CD4-positive, alpha-beta T cell treated with Interferon alpha-2 for 1 hour (primary cell): ENCODE results near the gene CAV1.
A peak's percentile ranks its signal among the peaks of the same experiment; 100 is the strongest.

Experiments
- DNase-seq, 2 donors: peaks; one replicate each; pipeline ENCODE4 v3.0.0-alpha.2; 2020 to 2022

The CAV1 gene

DNA sequence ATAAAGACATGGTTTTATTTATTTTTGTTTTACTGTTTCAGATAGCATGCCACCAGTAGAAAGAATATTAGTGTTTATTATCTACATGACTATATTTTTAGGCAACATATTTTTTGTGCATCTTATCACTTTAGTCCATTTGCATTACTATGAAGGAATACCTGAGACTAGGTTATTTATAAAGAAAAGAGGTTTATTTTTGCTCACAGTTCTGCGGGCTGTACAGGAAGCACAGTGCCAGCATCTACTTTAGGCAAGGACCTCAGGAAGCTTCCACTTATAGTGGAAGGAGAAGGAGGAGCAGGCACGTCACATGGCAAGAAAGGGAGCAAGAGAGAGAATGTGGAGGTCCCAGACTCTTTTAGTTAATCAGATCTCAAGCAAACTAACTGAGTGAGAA, 19.6 kb upstream of the CAV1 start:
- no peak for DNase-seq

DNA sequence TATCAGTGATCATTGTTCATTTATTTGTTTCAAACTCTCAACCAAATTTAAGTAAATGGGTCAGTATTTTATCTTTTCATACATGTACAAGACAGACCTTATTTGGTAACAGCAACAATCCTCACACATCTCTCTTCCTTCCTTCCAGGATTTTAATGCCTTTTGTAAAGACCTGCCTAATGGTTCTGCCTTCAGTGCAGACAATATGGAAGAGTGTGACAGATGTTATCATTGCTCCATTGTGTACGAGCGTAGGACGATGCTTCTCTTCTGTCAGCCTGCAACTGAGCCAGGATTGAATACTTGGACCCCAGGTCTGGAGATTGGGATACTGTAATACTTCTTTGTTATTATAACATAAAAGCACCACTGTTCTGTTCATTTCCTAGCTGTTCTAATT, 19.0 kb upstream of the CAV1 start:
- no peak for DNase-seq

DNA sequence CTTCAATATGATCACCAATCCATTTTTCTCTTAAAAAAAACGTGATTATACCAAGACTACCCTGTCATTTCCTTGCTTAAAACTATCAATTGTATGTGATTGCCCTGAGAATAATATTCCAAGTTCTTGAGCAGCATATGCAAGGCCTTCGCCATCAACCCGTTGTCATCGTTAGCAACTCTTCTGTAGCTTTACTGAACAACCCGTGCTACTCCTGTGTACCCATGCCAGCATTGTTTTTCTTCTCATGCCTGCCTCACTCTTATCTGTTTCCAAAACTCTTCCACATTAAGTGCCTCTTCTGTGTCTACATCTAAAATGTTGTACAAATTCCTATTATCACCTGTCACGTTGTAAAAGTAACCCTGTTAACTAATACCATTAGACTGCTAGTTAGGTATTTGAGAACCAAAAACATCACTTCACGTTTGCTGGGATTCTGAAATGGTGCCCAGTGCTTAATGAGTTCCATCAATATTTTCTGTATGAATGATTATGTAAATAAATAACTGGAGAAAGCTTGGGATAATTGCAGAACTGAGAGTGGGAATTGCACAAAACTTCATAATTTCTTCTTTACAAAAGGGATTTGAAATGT, 14.8 kb upstream of the CAV1 start:
- no peak for DNase-seq

DNA sequence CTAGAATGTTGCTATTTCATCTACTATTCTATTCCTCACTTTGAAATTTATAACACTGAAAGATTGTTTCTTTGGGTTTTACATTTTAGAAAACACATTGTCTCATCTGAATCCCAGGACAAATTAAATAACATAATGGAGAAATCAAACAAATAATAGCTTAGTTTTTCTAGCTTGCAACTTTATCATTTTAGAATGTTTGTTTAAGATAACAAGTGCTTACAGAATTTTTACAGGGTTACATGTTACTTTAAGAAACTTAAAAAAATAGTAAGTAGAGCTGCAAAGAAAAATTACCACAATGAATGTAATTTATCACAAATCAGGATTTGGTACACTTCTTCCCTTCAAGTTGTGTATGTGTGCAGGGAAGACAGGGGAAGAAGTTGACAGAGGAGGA, 14.0 kb upstream of the CAV1 start:
- no peak for DNase-seq

DNA sequence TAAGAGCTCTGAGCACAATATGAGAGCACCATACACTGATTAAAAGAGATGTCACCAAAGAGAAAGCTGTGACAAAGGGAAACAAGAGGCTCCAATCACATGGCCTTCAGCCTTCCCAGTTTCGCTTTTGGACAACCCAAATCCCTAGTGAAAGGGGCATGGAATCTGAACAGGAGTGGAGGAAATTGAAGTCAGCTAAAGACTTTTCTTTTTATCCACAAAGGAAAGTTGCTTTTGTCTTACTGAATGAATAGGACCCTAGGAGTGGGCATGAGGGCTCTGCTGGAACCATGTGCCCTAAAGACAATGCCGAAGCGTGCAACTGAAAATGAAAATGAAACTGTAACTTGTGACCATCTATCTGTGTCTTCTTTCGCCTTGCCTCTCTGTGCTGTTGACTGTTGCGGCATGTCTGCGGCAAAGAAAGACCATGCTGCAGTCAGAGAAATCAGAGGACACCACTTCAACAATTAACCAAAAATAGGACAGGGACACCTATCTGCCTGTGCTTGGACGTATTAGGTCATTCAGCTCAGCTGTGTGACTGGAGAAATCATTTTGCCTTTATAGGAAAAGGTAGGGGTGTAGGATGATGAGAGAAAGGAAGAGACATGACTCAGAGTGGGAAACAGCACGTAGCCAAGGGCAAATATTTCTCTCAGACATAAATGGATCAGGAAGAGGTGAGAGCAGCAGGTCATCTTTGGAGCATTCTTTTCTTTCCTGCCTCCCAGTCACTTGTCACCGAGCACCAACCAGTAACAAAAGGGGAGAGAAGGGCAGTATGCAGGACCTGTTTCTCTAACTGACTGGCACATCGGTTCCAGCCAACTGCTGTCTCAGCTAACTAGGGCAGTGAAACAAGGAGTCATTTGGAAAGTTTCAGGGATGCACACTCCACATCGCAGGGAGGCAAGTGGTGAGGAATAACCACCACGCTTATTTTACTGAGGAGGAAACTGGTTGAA, 13.0 kb upstream of the CAV1 start:
- DNase-seq: peak; percentile 16 to 63

DNA sequence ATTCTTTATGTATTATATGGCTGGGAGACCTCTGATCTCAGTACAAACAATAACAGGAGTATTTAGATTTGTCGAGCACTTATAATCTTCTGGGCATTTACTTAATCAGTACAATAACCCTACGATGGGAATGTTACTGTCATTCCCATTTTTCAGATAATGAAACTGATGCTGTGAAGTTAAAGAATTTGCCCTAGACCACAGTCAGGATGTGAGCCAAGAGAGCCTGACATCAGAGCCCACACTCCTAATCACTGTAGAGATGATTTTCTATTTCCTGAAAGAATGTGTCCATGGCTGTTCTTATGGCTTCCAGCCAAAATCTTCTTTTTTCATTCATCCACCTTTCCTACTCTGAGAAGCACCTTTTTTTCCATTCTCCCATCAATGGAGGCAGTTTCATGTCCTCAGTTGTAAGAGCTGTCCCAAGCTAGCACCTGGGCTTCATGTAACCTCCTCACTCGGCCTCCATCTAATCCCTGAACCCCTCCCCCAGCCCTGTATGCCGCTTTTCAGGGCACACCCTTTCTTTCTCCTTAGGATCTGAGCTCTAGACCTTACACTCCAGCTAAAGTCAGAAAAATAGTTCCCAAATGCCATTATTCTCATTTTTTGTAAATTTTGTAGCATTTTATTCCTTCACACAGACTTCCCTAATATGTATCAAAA, 12.2 kb upstream of the CAV1 start:
- no peak for DNase-seq

DNA sequence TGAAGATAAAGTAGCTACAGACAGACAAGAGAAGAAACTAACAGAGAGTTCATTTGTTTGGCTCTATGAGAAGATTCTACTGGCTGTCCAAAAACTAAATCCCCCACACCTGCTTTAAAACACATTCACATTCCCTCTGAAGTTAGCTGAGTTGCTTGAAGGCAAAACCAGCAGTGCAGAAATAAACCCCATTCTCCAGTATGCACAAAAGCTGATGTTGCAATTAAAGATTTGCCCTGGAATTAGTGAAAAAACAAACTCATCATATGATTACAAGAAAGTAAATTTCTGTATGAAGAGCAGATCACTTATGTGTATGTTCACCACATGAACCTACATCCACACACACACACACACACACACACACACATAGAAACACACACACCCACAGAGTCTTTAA, 9.3 kb upstream of the CAV1 start:
- DNase-seq: no peak

DNA sequence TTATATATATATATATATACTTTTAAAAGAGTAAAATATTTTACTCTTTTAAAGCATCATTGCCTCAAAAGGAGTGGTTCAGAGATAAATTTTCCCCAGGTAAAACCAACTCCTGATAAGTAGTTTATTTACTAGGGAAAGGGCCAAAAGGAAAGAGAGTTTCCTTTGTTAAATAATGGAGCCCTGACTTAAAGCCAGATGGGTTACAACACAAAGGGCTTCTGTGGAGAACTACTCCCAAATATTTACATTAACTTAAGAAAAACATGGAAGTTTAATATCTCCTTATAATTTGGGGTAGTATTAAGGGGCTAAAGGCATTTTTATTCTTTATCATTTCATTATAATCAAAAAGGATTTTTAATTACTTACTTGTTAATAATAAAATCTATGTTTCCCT, 8.5 kb upstream of the CAV1 start:
- no peak for DNase-seq

DNA sequence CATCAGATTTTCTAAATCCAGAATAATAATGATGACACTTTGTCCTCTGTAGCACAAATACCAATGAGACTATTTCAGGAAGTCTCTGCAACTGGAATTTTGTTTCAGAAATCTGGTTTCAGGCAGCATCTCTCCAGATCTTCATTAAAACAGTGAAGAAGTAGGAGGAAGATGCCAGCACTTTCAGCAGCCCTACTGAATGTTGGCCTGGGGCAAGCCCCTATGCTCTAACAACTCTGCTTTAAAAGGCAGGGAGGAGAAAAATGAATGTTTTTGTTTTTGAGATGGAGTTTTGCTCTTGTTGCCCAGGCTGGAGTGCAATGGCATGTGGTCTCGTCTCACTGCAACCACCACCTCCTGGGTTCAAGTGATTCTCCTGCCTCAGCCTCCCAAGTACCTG, 7.2 kb upstream of the CAV1 start:
- DNase-seq: no peak

DNA sequence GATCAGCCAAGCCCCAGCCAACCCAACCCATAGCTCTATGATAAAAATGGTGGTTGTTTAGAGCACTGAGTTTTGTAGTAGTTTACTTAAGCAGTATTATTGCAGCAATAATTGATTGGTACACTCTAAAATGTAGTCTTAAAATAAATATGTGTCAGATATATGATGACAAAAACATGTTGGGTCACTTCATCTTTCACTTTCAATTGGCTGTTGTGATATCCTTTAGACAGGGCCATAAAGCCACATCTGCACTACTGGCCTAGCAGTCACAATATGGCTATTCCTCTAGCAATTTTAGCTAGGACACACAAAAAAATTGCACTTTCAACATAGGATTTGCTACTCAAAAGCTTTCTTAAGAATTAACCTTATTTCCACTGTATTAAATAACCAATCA, 5.9 kb upstream of the CAV1 start:
- no peak for DNase-seq

DNA sequence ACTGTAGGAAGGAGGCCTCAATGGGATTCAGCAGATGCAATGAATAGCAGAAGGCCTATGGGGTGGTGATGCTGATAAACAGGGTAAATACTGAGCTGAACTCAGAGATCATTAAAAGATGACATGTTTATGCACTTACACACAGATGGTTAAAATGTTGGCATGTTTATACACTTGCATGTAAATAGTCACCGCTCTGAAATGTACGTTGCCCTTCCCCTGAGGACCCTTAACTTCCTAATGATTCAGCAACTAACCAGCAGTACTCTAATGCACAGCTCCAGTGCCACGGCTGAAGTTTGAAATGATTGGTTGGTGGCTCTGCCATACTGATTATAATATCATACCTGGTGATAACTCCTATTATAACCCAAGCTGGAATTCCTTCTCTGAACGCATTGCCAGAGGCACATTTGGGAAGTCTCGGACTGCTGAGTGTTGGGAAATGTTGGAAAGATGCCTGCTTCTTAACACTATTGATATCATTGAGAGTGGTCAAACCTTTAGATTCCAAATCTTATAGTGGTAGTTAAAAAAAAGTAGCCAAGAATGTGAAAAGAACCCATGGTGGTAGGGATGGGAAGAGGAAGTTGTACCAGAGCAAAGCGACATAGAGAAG, 3.7 kb upstream of the CAV1 start:
- DNase-seq: no peak

DNA sequence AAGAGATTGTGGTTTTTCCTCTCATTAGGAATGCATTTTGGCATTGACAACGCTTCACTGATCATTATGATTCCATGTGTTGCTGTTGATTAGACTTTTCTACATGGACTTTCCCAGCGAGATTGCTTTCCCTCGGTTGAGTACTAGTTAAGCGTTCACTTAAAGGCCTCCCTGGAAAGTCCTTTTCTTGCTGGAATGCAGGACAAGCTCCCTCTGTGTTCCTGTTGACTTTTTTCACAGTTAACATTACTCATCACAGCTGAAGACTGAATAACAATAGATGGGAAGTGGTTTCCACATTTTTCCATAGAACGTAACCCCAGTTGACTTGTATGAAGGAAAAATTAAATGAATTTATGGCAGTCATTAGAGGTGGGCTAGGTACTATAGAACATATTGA, 2.6 kb upstream of the CAV1 start:
- no peak for DNase-seq

DNA sequence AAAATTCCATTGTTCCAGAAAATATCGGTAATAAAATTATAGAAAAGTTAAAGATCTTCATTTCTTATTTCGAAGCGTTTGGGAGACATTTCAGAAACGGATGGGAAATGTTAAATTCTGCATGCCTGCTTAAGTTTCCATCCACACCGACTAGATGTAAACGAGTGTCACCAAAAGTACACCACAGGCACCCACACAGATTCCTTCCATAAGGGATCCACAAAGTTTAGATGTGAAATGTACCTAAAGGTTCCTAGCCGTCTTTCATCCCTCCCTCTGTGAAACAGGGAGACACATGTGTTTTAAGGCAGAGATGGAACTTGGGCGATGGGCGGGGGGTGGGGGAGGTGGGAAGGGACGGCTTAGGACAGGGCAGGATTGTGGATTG, 621 bp upstream of the CAV1 start:
- DNase-seq: no peak

DNA sequence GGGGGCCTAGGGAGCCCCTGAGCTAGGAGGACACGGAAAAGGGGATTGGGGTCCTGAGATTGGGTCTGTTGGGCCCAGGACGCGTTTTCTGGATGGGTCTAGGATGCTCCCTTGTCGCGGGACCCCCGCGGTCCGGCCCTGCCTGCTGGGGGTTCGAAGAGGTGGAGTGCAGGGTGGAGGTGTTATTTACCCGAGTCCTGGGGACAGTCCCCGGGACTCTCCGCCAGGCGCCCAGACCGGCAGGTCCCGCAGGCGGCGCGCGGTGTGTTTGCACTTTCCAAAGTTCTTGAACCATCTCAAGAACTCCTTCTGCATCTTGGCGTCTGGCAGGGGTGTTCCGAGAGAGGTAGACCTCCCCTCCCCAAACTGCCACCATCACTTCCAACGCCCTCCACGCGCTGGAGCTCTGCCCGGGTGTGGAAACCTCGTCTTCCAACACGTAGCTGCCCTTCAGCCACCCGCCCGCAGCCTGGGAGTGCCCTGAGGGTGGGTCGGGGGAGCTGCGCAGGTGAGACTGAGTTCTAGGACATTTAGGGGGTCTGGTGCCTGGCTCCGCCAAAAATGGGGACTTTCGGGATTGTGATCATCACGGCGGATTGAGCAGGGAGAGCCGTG, 569 bp downstream of the CAV1 start:
- peak; percentile 12 to 25 for DNase-seq

DNA sequence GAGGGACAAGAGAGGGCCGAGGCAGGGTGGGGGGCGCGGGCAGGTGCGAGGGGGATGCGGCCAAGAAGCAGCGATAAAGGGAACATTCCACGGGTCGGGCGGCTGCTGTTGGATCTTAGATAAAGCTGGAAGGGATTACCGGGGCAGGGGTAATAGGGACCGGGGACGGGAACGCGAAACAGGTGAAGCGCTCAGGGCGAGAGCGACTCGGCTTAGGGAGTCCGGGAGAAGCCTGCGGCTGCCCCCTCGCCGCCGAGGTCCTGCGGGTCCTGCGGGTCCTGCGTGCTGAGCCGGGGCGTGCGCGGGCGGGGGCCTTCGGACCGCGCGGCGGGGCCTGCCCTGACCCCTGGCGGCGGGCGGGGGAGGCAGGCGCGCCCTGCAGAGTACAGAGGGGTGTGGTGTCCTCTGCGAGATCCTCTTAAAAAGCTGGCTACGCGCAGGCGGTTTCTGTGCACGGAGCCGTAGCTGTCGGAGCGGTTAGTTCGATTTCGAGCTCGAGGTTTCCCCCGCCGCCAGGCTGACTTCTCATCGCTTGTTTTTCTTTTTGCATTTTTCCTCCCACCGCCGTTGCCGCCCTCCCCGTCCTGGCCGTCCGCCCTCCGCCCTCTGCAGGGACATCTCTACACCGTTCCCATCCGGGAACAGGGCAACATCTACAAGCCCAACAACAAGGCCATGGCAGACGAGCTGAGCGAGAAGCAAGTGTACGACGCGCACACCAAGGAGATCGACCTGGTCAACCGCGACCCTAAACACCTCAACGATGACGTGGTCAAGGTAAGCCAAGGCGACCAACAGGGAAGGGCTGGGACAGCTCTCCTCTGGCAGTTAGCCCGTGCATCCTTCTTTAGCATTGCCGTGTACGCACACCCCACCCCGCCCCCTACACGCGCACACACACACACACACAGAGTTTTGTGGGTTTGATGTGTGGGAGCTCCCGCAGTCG, 1.4 kb downstream of the CAV1 start:
- peak; percentile 53 to 69 for DNase-seq

DNA sequence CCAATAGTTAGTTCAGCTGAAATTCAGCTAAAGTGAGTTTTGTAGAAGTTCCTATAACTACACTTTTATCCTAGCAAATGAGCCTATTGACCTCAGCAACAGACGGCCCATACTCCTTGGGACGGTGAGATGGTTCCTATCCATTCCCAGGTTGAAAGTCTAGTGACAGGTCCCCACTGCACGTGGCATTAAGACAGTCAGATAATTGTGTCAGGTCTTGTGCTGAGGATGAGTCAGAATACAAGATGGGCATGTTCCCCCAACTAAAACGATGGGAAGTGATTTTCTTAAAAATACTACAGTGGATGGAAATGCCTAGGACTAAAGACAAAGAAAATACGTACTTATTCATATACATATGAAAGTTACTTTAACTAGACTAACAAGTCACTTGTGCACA, 2.1 kb downstream of the CAV1 start:
- DNase-seq: no peak

DNA sequence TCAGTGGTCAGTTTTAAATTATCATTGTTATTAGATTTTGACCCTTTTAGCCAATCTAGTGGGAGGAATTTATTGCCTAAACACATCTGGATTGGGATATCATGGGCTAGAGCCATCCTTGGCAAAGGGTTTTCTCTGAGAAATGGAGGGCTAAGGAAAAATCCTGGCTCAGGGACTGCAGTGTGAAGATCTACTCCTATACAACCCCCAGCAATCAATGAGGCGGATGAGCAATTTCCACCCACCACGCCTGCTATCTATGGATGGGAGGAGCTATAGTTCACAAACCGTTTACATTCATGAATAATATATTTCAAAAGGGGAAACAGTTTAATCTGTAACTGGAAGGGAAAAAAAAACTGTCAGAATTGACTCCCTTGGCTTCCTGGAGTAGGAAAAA, 2.7 kb downstream of the CAV1 start:
- DNase-seq: no peak

DNA sequence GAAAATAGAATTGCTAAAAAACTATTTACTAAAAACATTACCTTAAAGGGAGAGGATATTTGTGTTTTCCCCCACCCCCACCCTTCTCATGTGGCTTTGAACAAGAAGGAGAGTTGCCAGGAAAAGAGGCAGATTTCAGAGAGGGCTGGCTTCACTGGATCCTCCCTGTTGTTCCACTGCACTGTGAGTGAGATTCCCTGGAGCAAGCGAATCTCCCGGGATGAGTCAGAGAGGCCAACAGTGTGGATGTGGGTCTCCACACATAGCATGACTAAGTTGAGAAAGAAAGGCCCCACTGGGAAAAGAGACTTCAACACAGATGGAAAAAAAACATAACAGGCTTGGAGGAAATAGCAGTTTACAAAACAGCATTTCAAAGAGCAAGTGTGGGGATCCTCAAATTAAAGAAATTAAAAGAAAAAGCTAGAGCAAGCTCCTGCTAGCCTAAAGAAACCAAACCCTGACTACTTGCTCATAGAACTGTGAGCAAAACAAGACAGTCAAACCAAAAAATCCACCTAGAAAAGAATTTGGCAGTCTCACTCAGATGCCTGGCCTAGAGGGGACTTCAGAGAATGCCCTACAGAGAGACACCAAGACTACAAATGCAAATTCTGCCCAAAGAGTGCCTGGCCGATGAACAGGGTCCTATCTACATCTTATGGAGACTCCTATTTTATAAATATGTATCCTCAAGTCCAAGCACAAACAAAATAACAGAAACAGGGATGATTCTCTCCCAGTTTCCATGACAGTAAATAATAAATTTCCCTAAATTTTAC, 3.4 kb downstream of the CAV1 start:
- no peak for DNase-seq

DNA sequence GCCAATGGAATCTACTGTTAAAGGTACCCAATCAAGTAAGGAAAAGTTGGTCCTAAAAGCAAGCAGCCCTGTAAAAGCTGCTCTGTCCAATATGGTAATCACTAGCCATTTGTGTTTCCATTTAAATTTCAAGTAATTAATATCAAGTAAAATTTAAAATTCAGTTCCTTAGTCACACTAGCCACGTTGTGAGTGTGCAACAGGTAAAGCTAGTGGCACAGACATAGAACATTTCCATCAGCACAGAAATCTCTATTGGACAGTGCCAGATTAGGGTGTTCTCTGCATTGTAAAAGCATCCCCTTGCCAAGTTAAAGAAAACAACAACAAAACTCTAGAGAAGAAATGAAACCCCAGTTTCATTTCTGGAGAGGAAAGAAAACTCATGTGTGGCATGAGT, 4.4 kb downstream of the CAV1 start:
- no peak for DNase-seq

DNA sequence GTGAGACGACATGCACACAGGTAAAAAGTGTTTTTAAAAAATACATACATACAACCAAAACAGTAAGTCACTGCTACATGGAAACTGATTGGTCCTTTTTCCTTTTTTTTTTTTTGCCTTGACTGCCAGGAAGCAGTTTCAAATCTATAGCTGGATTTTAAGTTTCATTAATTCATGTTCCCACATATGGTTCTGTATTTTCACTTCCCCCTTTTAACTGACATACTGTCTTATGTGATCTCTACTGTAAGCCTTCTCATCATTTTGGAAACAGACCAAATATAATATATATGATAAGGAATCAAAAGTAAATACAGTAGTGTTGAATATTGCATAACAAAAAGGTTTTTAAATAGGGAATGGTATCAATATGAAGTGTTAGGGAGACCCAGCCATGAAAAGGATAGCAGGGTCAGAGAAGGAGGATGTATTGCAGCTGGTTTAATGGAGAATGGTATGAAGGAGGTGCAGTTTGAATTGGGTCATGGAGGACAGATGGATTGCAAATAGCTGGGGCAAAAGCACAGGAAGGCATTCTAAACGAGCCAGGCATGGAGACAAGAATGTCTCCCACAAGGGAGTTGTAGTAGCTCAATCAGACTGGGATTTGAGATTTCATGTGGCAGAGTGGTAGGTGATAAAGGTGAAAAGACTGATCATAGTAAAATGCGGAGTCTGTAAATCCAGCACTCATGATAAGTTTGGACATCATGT, 5.4 kb downstream of the CAV1 start:
- no peak for DNase-seq
